HG03469 (cell line): ENCODE data around the gene COX7B2.

ENCODE experiments used
- ATAC-seq: cut with Tn5 transposase; IDR thresholded peaks from one replicate; pipeline ENCODE4 v1.9.1; 2021; ENCODE audit warnings: mild to moderate bottlenecking, moderate library complexity, moderate number of reproducible peaks; ENCODE audit not compliant: unreplicated experiment

Gene COX7B2

GRCh38 chr4:46890056-46890455 lies 19.0 kb downstream of the COX7B2 start:
- no peak for ATAC-seq

GRCh38 chr4:46889410-46889809 lies 19.6 kb downstream of the COX7B2 start:
- no peak for ATAC-seq

GRCh38 chr4:46886711-46887110 lies 22.3 kb downstream of the COX7B2 start:
- ATAC-seq = no peak

- ATAC-seq = no peak
Measured at GRCh38 chr4:46878641-46879040, 30.4 kb downstream of the COX7B2 start.

- ATAC-seq = no peak
Measured at GRCh38 chr4:46874811-46875210, 34.2 kb downstream of the COX7B2 start.

- no peak for ATAC-seq
Measured at GRCh38 chr4:46870411-46870810, 38.6 kb downstream of the COX7B2 start.

GRCh38 chr4:46856333-46856732 lies 52.7 kb downstream of the COX7B2 start:
- no peak for ATAC-seq

- no peak for ATAC-seq
Measured at GRCh38 chr4:46852800-46853199, 56.2 kb downstream of the COX7B2 start.

- no peak for ATAC-seq
Measured at GRCh38 chr4:46850026-46850425, 59.0 kb downstream of the COX7B2 start.

- ATAC-seq = no peak
Measured at GRCh38 chr4:46844325-46844917, 64.6 kb downstream of the COX7B2 start.

GRCh38 chr4:46839128-46839527 lies 69.9 kb downstream of the COX7B2 start:
- ATAC-seq = no peak

- no peak for ATAC-seq
Measured at GRCh38 chr4:46837639-46838038, 71.4 kb downstream of the COX7B2 start.

GRCh38 chr4:46836584-46836983 lies 72.5 kb downstream of the COX7B2 start:
- ATAC-seq = no peak

- no peak for ATAC-seq
Measured at GRCh38 chr4:46830971-46831454, 78.0 kb downstream of the COX7B2 start.

GRCh38 chr4:46820154-46820553 lies 88.9 kb downstream of the COX7B2 start:
- ATAC-seq = no peak

- ATAC-seq = no peak
Measured at GRCh38 chr4:46819095-46819494, 90.0 kb downstream of the COX7B2 start.

GRCh38 chr4:46818604-46819003 lies 90.4 kb downstream of the COX7B2 start:
- no peak for ATAC-seq

- no peak for ATAC-seq
Measured at GRCh38 chr4:46817806-46818205, 91.2 kb downstream of the COX7B2 start.

GRCh38 chr4:46804781-46805413 lies 104.1 kb downstream of the COX7B2 start:
- no peak for ATAC-seq

- ATAC-seq = no peak
Measured at GRCh38 chr4:46793036-46793435, 116.0 kb downstream of the COX7B2 start.

- ATAC-seq = no peak
Measured at GRCh38 chr4:46781434-46782092, 127.5 kb downstream of the COX7B2 start.

- no peak for ATAC-seq
Measured at GRCh38 chr4:46765465-46765864, 143.6 kb downstream of the COX7B2 start.
